Nephron (organoid): ENCODE data around the gene CHST11.

Experiments used
- H3K27ac Mint-ChIP-seq, 3 experiments: 2 replicates each; pipeline ENCODE4 v1.8.0; 2020; ENCODE audit warnings: mixed read lengths in 3 of 3, mild to moderate bottlenecking in 2 of 3, moderate library complexity in 1 of 3
- H3K27me3 Mint-ChIP-seq: 2 replicates; pipeline ENCODE4 v1.8.0; 2021; ENCODE audit warnings: low read depth, mild to moderate bottlenecking, moderate library complexity, mixed read lengths
- H3K36me3 Mint-ChIP-seq: 2 replicates; pipeline ENCODE4 v1.8.0; 2020; ENCODE audit warnings: low read depth, mixed read lengths
- H3K4me1 Mint-ChIP-seq: 2 replicates; pipeline ENCODE4 v1.8.0; 2020; ENCODE audit warnings: mixed read lengths
- H3K4me3 Mint-ChIP-seq, 3 experiments: 2 replicates each; pipeline ENCODE4 v1.8.0; 2020; ENCODE audit warnings: mild to moderate bottlenecking in 3 of 3, mixed read lengths in 3 of 3, moderate library complexity in 2 of 3
- H3K9me3 Mint-ChIP-seq: 2 replicates; pipeline ENCODE4 v1.8.0; 2020; ENCODE audit warnings: mixed read lengths
- TF ChIP-seq, protein P1 (sequence below), 3 experiments: fragments of 200-600 bp; sonication (generic); IDR thresholded peaks; one replicate each; pipeline ENCODE4 v1.5.0; 2021; ENCODE audit warnings: antibody characterized with exemption in 3 of 3; ENCODE audit not compliant: unreplicated experiment in 3 of 3

CHST11 gene

DNA sequence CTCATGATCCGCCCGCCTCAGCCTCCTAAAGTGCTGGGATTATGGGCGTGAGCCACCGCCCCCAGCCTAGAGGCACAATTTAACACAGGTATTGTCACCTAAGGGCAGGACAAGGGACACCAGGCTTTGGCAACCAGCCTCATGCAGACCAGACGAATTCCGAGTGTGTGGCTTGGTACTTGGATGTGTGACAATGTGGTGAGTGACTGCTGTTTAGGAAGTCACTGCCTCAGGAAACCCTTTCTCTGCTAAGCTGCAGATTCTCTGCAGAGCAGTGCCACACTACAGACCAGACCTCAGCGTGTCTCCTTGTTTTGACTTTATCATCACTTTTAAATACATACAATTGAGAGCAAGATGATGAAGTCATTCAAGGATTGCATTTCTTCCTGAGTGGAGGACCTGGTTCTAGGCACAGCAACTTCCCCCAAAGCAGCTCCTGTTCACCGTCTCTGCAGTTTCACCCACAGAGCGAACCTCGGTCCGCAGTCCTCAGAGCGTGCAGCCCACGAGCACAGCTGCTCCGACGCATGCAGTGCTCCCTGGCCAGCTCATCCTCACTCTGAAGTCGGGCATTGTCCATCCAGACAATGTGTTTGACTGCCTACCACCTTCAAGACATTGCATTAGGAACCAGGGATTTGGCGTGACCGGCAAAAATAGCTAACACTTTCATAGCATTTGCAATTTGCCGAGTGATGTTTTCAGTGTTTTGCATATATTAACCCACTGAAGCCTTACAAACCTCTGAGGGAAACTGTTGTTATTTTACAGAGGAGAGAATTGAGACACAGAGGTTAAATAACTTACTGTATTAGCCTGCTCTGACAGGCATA lies 235.2 kb downstream of the CHST11 start:
- Mint-ChIP-seq H3K4me3 (no peak overlapping the region), H3K36me3 (peaks cover 4% of the 10 kb centered on the region), H3K27ac (no peak overlapping the region), H3K27me3 (peaks cover 12% of the 10 kb centered on the region), H3K4me1 (peaks cover 20% of the 10 kb centered on the region), H3K9me3 (peaks cover 8% of the 10 kb centered on the region)
- TF ChIP-seq, protein P1, sequence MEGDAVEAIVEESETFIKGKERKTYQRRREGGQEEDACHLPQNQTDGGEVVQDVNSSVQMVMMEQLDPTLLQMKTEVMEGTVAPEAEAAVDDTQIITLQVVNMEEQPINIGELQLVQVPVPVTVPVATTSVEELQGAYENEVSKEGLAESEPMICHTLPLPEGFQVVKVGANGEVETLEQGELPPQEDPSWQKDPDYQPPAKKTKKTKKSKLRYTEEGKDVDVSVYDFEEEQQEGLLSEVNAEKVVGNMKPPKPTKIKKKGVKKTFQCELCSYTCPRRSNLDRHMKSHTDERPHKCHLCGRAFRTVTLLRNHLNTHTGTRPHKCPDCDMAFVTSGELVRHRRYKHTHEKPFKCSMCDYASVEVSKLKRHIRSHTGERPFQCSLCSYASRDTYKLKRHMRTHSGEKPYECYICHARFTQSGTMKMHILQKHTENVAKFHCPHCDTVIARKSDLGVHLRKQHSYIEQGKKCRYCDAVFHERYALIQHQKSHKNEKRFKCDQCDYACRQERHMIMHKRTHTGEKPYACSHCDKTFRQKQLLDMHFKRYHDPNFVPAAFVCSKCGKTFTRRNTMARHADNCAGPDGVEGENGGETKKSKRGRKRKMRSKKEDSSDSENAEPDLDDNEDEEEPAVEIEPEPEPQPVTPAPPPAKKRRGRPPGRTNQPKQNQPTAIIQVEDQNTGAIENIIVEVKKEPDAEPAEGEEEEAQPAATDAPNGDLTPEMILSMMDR (IDR thresholded peaks at IDR 0.05; ENCODE audit: unreplicated experiment in 3 of 3) = no peak

DNA sequence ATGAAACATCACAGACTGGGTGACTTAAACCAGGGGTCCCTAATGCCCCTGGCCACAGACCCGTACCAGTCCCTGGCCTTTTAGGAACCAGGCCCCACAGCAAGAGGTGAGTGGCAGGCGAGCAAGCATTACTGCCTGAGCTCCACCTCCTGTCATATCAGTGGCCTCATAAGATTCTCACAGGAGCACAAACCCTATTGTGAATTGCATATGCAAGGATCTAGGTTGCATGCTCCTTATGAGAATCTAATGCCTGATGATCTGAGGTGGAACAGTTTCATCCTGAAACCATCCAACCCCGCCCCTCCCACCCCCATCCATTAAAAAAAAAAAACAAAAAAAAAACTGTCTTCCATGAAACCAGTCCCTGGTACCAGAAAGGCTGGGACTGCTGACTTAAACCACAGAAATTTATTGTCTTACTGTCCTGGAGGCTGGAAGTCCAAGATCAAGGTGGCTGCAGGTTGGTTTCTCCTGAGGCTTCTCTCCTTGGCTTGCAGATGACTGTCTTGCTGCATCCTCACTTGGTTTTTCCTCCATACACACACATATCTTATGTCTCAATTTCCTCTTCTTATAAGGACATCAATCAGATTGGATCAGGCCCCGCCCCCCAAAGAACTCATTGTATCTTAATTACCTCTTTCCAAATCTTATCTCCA lies 235.9 kb downstream of the CHST11 start:
- no peak overlapping the region for H3K27ac Mint-ChIP-seq
- H3K27me3 Mint-ChIP-seq = peaks cover 12% of the 10 kb centered on the region
- peaks cover 27% of the 10 kb centered on the region for H3K4me1 Mint-ChIP-seq
- H3K9me3 Mint-ChIP-seq = peaks cover 8% of the 10 kb centered on the region
- TF ChIP-seq, protein P1 (IDR thresholded peaks at IDR 0.05; ENCODE audit: unreplicated experiment in 3 of 3) = no peak
- no peak overlapping the region for H3K4me3 Mint-ChIP-seq
- H3K36me3 Mint-ChIP-seq = peaks cover 4% of the 10 kb centered on the region

DNA sequence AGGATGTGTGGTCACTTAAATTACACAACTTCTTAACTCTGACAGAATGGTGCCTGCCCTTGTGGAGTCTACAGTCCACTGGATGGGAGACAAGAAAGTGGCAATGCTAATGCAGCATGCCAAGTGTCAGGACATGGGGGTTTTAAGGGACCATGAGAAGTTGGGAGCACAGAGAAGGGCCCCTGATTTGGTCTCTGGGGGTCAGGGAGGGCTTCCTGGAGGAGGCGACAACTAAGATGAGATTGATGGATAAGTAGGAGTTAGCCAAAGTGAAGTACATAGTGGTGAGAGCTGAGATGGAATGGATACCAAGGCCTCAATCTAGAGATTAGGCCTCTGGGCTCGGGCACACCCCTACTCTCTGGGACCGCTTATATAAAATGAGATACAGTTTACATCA lies 236.7 kb downstream of the CHST11 start:
- H3K36me3 Mint-ChIP-seq = peaks cover 4% of the 10 kb centered on the region
- TF ChIP-seq, protein P1 (IDR thresholded peaks at IDR 0.05; ENCODE audit: unreplicated experiment in 3 of 3) = no peak
- H3K27me3 Mint-ChIP-seq = peaks cover 7% of the 10 kb centered on the region
- H3K4me1 Mint-ChIP-seq = peaks cover 27% of the 10 kb centered on the region
- no peak overlapping the region for H3K4me3 Mint-ChIP-seq
- no peak overlapping the region for H3K27ac Mint-ChIP-seq
- peaks cover 8% of the 10 kb centered on the region for H3K9me3 Mint-ChIP-seq

DNA sequence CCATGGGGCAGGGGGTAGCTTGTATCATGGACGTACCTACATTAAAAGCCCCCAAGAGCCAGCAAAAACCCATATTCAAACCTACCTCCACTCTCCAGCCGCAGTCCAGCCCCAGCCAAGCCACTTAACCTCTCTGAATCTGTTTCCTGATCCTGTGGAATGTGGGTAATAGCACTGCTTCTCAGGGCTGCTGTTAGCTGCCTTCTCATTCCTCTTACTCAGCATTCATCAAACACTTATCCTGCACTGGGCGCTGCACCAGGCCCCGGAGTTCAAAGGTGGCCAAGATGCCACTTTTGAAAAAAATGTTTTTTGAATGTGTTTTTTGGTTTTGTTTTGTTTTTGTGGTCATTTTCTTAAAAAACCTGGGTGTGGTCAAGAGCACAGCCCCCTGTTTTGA lies 237.4 kb downstream of the CHST11 start:
- H3K27me3 Mint-ChIP-seq = peaks cover 7% of the 10 kb centered on the region
- TF ChIP-seq, protein P1 (IDR thresholded peaks at IDR 0.05; ENCODE audit: unreplicated experiment in 3 of 3) = no peak
- H3K4me1 Mint-ChIP-seq = peaks cover 27% of the 10 kb centered on the region
- H3K27ac Mint-ChIP-seq = no peak overlapping the region
- peaks cover 8% of the 10 kb centered on the region for H3K9me3 Mint-ChIP-seq
- no peak overlapping the region for H3K4me3 Mint-ChIP-seq
- H3K36me3 Mint-ChIP-seq = peaks cover 4% of the 10 kb centered on the region

DNA sequence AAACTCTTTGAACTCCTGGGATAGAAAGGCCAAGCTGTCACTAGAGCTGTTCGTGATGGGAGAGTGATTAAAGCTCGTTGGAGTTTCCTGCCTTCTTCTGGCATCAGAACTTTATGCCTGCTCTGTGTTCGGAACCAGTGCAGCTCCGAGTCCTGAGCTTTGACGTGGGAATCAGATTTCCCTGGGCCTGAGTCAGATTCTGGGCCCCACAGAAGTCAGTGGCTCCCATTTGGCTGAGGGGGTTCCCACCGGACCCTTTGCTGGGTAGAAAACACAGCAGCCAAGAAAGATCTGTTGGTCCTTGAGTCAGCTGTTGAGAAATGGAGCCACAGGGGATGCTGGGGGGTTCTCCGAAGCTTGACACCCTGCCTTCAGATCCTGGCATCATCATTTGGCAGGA lies 238.0 kb downstream of the CHST11 start:
- TF ChIP-seq, protein P1 (IDR thresholded peaks at IDR 0.05; ENCODE audit: unreplicated experiment in 3 of 3) = no peak
- Mint-ChIP-seq H3K4me1 (peaks cover 27% of the 10 kb centered on the region), H3K4me3 (no peak overlapping the region), H3K27ac (no peak overlapping the region), H3K9me3 (peaks cover 8% of the 10 kb centered on the region), H3K27me3 (peaks cover 3% of the 10 kb centered on the region), H3K36me3 (peaks cover 4% of the 10 kb centered on the region)
